ENCODE results near the gene SRGN. TPM values are rescaled to one million over a fixed set of nuclear protein-coding genes. Genes with fewer than 3 reads are reported as not detected.

SRGN gene
- total and polyA plus RNA-seq, 2 of the 8 experiments (the other 6 are each of a cell fraction or from before 2014, with no cell fraction given), result 0.06 TPM; not detected in 1

- TF ChIP-seq POLR2A (IDR thresholded peaks at IDR 0.05; ENCODE audit: control extremely low read depth in 1 of 2, low read depth in 2 of 2, low read length in 2 of 2) (no peak), RAD21 (IDR thresholded peaks at IDR 0.05 in 1 of 2, conservative IDR thresholded peaks at IDR 0.05 in 1 of 2; ENCODE audit: low read depth in 2 of 2, low read length in 2 of 2) (no peak), CEBPB (IDR thresholded peaks at IDR 0.05; ENCODE audit: low read depth, low read length) (no peak), CTBP2 (IDR thresholded peaks at IDR 0.05; ENCODE audit: borderline replicate concordance, insufficient read depth, insufficient read length, low read length) (no peak)
Observed at GRCh38 chr10:69130251-69130650, 42.3 kb downstream of the SRGN start (continued).
